Measurements from ENCODE around the gene DCLK1. TPM values are rescaled to one million over a fixed set of nuclear protein-coding genes. Genes with fewer than 3 reads are reported as not detected.

Gene DCLK1
- total and polyA plus RNA-seq, 2 experiments from 2014 or later: 0.48 to 0.65 TPM

GRCh38 chr13:35792021-35792420 is 339.2 kb downstream of the DCLK1 start:
- Histone ChIP-seq H3K36me3 (ENCODE audit: low read depth) (no peaks in the 10 kb centered on the region), H4K20me1 (ENCODE audit: insufficient read depth) (no peaks in the 10 kb centered on the region), H3K27me3 (replicated peaks; ENCODE audit: insufficient read depth) (no peaks in the 10 kb centered on the region), H3K4me3 (peak overlapping the region; percentile 47), H3K9me2 (ENCODE audit: insufficient read depth) (no peaks in the 10 kb centered on the region), H3K4me1 (ENCODE audit: insufficient read depth) (peaks cover 30% of the 10 kb centered on the region), H2AFZ (peak overlapping the region; percentile 52), H3K4me2 (ENCODE audit: unreplicated experiment) (peak overlapping the region; percentile 89), H3K9ac (peak overlapping the region; percentile 56), H3K27ac (peak overlapping the region; percentile 50), H3F3A (ENCODE audit: insufficient read depth) (peaks cover 10% of the 10 kb centered on the region; the same call in 1 of the 2 replicates), H3K79me2 (ENCODE audit: insufficient read depth) (no peaks in the 10 kb centered on the region), H3K9me3 (ENCODE audit: low read depth) (no peaks in the 10 kb centered on the region)
- 36 to 42% methylated on average over 8 of the region's 8 CpGs for WGBS, 2 experiments (ENCODE audit: low coverage in 1 of 2, low lambda C conversion rate in 2 of 2, missing lambda C conversion rate in 2 of 2)
- no peak for DNase-seq
- in situ Hi-C loops (cut with MboI): loop anchor here (10.0 kb wide), 1 partner anchor 167 kb away; no protein-coding TSS in a partner anchor
- TF ChIP-seq EZH2phosphoT487 (IDR thresholded peaks at IDR 0.05; ENCODE audit: insufficient read depth, low read depth) (no peak), EZH2 (IDR thresholded peaks at IDR 0.05; ENCODE audit: insufficient read depth, poor library complexity, severe bottlenecking) (no peak)

- in situ Hi-C loops (cut with MboI): loop anchor here (10.0 kb wide), 1 partner anchor 167 kb away; no protein-coding TSS in a partner anchor
- H3K4me2 ChIP-seq (ENCODE audit: unreplicated experiment): peak overlapping the region; percentile 89
- H3K27ac ChIP-seq: peak overlapping the region; percentile 50
- no peak for TF ChIP-seq EZH2phosphoT487 (IDR thresholded peaks at IDR 0.05; ENCODE audit: insufficient read depth, low read depth)
- no peak for TF ChIP-seq EZH2 (IDR thresholded peaks at IDR 0.05; ENCODE audit: insufficient read depth, poor library complexity, severe bottlenecking)
- peak overlapping the region; percentile 52 for H2AFZ ChIP-seq
- no peaks in the 10 kb centered on the region for H3K36me3 ChIP-seq (ENCODE audit: low read depth)
- H3K9me3 ChIP-seq (ENCODE audit: low read depth): no peaks in the 10 kb centered on the region
- peak; percentile 90 for DNase-seq
- H3K4me3 ChIP-seq: peak overlapping the region; percentile 47
- no peaks in the 10 kb centered on the region for H4K20me1 ChIP-seq (ENCODE audit: insufficient read depth)
- no peaks in the 10 kb centered on the region for H3K79me2 ChIP-seq (ENCODE audit: insufficient read depth)
- no peaks in the 10 kb centered on the region for H3K9me2 ChIP-seq (ENCODE audit: insufficient read depth)
- H3F3A ChIP-seq (ENCODE audit: insufficient read depth): peaks cover 10% of the 10 kb centered on the region; the same call in 1 of the 2 replicates
- 3 to 8% methylated on average over 3 of the region's 3 CpGs for whole genome bisulfite sequencing, 2 experiments (ENCODE audit: low coverage in 1 of 2, low lambda C conversion rate in 2 of 2, missing lambda C conversion rate in 2 of 2)
- peaks cover 30% of the 10 kb centered on the region for H3K4me1 ChIP-seq (ENCODE audit: insufficient read depth)
- no peaks in the 10 kb centered on the region for H3K27me3 ChIP-seq (replicated peaks; ENCODE audit: insufficient read depth)
- H3K9ac ChIP-seq: peak overlapping the region; percentile 56
Observed at GRCh38 chr13:35791184-35791851, 339.9 kb downstream of the DCLK1 start.

GRCh38 chr13:35789335-35790165 is 341.6 kb downstream of the DCLK1 start:
- no peak overlapping the region for H3K4me2 ChIP-seq (ENCODE audit: unreplicated experiment)
- H3K9me3 ChIP-seq (ENCODE audit: low read depth): no peaks in the 10 kb centered on the region
- DNase-seq: peak; percentile 66
- peaks cover 10% of the 10 kb centered on the region; the same call in 1 of the 2 replicates for H3F3A ChIP-seq (ENCODE audit: insufficient read depth)
- H3K27ac ChIP-seq: no peak overlapping the region
- TF ChIP-seq EZH2 (IDR thresholded peaks at IDR 0.05; ENCODE audit: insufficient read depth, poor library complexity, severe bottlenecking) (no peak), EZH2phosphoT487 (IDR thresholded peaks at IDR 0.05; ENCODE audit: insufficient read depth, low read depth) (no peak)
- H3K27me3 ChIP-seq (replicated peaks; ENCODE audit: insufficient read depth): no peaks in the 10 kb centered on the region
- H3K9me2 ChIP-seq (ENCODE audit: insufficient read depth): no peaks in the 10 kb centered on the region
- 0 out of 2 replicates have a peak overlapping the region, but pooled peaks have one; percentile 2 for H2AFZ ChIP-seq
- H4K20me1 ChIP-seq (ENCODE audit: insufficient read depth): no peaks in the 10 kb centered on the region
- in situ Hi-C loops (cut with MboI): loop anchor here (10.0 kb wide), 1 partner anchor 165 kb away; no protein-coding TSS in a partner anchor
- H3K4me1 ChIP-seq (ENCODE audit: insufficient read depth): peaks cover 30% of the 10 kb centered on the region
- H3K36me3 ChIP-seq (ENCODE audit: low read depth): no peaks in the 10 kb centered on the region
- 67 to 68% methylated on average over 6 of the region's 6 CpGs for WGBS, 2 experiments (ENCODE audit: low coverage in 1 of 2, low lambda C conversion rate in 2 of 2, missing lambda C conversion rate in 2 of 2)
- no peaks in the 10 kb centered on the region for H3K79me2 ChIP-seq (ENCODE audit: insufficient read depth)
- H3K4me3 ChIP-seq: no peak overlapping the region
- H3K9ac ChIP-seq: no peak overlapping the region

- H3K4me2 ChIP-seq (ENCODE audit: unreplicated experiment): no peak overlapping the region
- in situ Hi-C loops (cut with MboI): no loop called here
- no peaks in the 10 kb centered on the region for H3K36me3 ChIP-seq (ENCODE audit: low read depth)
- peaks cover 19% of the 10 kb centered on the region for H3K4me1 ChIP-seq (ENCODE audit: insufficient read depth)
- H3K27me3 ChIP-seq (replicated peaks; ENCODE audit: insufficient read depth): no peaks in the 10 kb centered on the region
- H3K9ac ChIP-seq: no peak overlapping the region
- H3K79me2 ChIP-seq (ENCODE audit: insufficient read depth): no peaks in the 10 kb centered on the region
- peaks cover 10% of the 10 kb centered on the region; the same call in 1 of the 2 replicates for H3F3A ChIP-seq (ENCODE audit: insufficient read depth)
- DNase-seq: no peak
- no peaks in the 10 kb centered on the region for H3K9me2 ChIP-seq (ENCODE audit: insufficient read depth)
- TF ChIP-seq EZH2phosphoT487 (IDR thresholded peaks at IDR 0.05; ENCODE audit: insufficient read depth, low read depth): no peak
- no peak for TF ChIP-seq EZH2 (IDR thresholded peaks at IDR 0.05; ENCODE audit: insufficient read depth, poor library complexity, severe bottlenecking)
- H4K20me1 ChIP-seq (ENCODE audit: insufficient read depth): no peaks in the 10 kb centered on the region
- 25 to 49% methylated on average over 3 of the region's 3 CpGs for WGBS, 2 experiments (ENCODE audit: low coverage in 1 of 2, low lambda C conversion rate in 2 of 2, missing lambda C conversion rate in 2 of 2)
- no peak overlapping the region for H2AFZ ChIP-seq
- no peaks in the 10 kb centered on the region for H3K9me3 ChIP-seq (ENCODE audit: low read depth)
- no peak overlapping the region for H3K4me3 ChIP-seq
- no peak overlapping the region for H3K27ac ChIP-seq
Observed at GRCh38 chr13:35787937-35788336, 343.2 kb downstream of the DCLK1 start.
